Inferior parietal cortex (tissue), 1 donor: ENCODE results near the gene RBMS3.

Experiments
- DNase-seq: peaks from one replicate; pipeline ENCODE4 v3.0.0-alpha.2; 2016; ENCODE audit errors: extremely low spot score

The RBMS3 gene

GRCh38 chr3:29677421-29677820 is 396.6 kb downstream of the RBMS3 start:
- no peak for DNase-seq

GRCh38 chr3:29679944-29680343 is 399.1 kb downstream of the RBMS3 start:
- DNase-seq, result no peak

GRCh38 chr3:29683018-29683993 is 402.4 kb downstream of the RBMS3 start:
- no peak for DNase-seq

- no peak for DNase-seq
These were observed 406.2 kb downstream of the RBMS3 start for GRCh38 chr3:29686889-29687592.

DNA sequence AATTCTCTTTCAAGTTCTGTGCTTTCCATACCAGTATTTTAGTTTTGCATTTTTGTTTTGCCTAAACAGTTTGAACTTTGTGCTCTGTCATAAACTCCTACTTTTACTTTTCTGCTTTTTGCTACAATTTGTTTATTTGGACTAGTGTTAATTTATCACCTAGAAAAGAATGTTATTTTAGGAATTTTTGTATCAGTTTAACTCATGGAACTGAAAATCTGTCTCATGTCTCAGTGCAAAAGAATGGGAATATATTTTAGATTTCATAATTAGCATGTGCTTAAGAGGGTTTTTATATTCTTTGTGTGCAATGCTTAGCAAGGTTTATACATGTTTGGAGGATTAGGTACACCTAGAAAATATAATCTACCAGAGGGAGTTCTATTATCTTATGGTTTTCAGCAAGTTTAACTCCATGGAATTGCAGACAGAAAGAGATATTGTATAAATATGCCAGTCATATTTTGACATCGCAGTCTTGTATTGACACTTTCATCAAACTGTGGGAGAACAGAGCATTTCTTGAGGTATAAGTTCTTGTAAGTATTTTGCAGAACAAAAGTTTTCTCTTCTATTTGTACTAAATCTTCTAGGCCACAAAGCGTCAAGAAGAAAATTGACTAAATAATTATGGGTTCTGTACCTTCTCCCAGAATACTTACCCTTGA is 409.9 kb downstream of the RBMS3 start:
- DNase-seq, result no peak

DNA sequence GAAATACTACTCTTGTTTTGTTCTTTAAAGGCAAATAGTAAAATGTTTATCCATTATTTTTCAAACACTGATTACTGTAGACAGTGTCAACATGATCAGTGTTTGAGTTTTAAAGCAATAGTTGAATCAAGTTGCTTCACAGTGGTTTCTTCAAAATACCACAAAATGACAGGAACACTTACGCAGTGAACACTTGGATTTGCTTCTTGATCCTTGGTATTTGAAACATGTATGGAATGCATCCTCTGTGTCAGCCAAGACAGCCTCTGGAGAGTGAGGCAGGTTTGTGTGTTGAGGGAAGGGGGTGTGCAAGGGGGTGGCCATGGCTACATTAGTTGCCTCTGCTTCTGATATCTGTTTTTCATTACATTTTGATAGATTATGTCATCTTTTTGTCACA is 413.0 kb downstream of the RBMS3 start:
- DNase-seq, result no peak

GRCh38 chr3:29694331-29694730 is 413.5 kb downstream of the RBMS3 start:
- DNase-seq, result no peak

DNA sequence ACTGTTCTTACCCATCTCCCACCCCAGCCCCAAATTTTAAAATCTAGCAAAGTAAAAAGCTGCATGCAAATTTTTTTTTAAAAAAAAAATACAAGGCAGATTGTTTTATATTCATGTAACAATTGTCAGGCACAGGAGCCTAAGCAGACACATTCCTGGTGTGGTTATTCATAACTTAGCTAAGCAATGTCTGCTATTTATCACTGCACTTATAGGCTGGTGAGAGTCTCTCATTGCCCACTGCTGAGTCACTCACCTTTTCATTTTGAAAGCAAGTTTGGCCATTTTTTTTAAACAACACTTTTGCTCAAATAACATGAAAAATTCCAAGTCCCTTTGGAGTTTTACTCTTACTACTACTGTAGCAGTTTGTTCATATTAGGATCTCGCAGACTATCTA is 413.9 kb downstream of the RBMS3 start:
- DNase-seq, result no peak

GRCh38 chr3:29695201-29695600 is 414.3 kb downstream of the RBMS3 start:
- DNase-seq, result no peak

DNA sequence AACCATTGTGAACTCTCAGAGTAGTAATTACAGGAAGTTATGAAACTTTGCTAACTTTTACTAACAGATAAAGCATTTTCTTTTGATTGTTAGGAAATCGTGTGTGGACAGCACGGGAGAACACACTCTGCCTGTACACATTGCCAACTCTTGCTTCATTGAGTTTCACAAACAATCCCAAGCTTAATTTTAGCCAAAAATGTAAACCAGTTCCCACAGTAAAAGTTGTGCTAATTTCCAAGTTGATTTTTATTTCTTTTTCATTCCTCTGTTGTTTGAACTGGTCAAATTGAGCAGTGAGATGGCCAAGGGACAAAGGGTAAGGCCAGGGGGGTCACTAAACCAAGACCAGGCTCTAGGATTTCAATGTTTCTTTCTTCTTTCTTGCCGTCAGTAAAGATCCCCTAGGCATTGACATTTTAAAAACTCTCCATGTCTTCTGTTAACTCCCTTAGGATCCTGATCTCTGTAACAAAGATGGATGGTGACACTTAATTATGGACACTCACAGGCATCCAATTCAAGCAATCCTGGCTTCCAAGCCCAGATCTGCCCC is 414.9 kb downstream of the RBMS3 start:
- no peak for DNase-seq

GRCh38 chr3:29696311-29696710 is 415.4 kb downstream of the RBMS3 start:
- DNase-seq, result no peak

- no peak for DNase-seq
These were observed 417.1 kb downstream of the RBMS3 start for GRCh38 chr3:29697989-29698388.

GRCh38 chr3:29700256-29700655 is 419.4 kb downstream of the RBMS3 start:
- DNase-seq, result no peak

- DNase-seq, result no peak
These were observed 420.6 kb downstream of the RBMS3 start for GRCh38 chr3:29701326-29701983.

DNA sequence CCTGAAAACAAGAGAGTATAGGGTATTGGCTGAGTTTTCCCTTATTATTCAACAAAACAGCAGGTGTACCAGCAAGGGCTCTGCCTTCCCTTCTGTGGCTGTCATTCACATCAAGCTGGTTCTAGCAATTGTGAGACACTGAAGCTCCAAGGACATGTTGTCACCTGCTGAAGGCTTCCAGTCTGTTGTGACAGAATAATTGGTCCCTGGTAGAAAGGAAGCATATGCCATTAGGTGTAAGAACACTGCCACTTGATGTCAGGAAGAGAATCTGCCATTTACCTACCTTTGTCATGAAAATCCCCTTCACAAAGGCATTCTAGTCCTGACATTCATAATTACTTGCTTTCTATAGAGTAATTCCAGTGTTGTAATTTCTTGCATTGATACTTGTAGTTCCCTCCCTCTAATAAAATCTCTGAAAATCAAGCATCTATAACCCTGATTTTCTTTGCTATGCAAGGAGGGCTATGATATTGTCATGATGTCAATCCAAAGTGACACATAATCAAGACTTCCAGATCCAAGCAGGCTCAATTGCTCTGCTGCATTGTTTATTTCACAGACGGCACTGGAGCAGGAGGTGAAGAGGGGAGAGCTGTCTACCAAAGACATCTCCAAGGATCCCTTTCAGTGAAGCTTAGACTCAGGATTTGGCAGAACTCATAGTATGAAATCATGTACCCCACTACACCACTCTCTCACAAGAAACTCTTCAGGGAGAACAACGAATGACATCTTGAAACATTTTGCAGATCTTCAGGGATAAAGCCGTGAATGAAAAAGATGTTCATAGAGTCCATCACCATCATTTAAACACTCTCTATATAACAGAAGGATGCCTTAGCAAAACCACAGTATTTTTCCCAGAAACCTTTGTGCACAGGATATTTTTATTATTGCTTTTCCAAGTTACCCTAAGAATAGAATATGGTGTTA is 425.3 kb downstream of the RBMS3 start:
- no peak for DNase-seq

- no peak for DNase-seq
These were observed 428.0 kb downstream of the RBMS3 start for GRCh38 chr3:29708884-29709283.

GRCh38 chr3:29711255-29711771 is 430.4 kb downstream of the RBMS3 start:
- DNase-seq, result no peak

DNA sequence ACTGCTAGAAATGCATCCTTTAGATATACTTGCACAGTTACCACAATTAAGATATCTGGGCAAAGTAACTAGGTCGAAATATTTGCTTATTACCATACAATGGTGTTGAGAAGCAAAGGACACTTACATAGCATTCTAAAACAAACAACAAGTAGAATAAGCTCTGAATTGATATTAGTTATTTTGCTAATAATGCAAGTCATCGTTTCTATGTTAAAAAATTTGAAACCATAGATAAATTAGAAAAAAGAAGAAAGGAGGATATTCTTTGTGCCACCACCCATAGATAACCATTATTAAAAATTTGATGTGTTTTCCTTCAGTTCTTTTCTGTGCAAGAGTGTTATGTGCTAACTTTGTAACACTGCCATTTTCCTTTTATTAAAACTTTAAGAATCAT is 435.3 kb downstream of the RBMS3 start:
- no peak for DNase-seq

GRCh38 chr3:29718661-29719065 is 437.8 kb downstream of the RBMS3 start:
- DNase-seq, result no peak

DNA sequence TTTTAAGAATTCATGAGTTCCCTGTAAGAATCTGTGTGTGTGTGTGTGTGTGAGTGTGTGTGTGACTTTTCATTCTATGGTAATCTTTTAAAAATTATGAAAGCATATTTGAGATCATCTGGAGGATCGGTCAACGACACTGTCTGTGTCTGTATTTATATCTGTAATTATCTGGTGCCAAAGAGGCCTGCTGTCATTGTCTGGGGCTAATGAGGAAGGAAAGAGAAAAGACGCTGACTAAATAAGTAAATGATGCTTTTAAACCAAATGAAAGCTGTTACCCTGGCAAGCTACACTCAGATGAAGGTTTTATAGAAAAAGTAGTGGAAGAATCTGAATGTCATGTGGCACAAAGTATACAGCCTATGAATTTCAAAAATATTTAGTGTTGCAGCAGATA is 439.8 kb downstream of the RBMS3 start:
- no peak for DNase-seq
